WERI-Rb-1 (cell line): ENCODE results near the gene GLIS1.

Experiments used
- DNase-seq: peaks from one replicate; pipeline ENCODE4 v3.0.0-alpha.2; 2020
- H3K27ac ChIP-seq: fragments of 250-450 bp; sonication (Bioruptor Pico); 2 replicates; pipeline ENCODE4 v1.5.1; 2020; ENCODE audit warnings: mild to moderate bottlenecking, moderate library complexity
- H3K27me3 ChIP-seq: fragments of 250-450 bp; sonication (Bioruptor Pico); 2 replicates; pipeline ENCODE4 v1.5.1; 2021; ENCODE audit warnings: mild to moderate bottlenecking, low read depth, moderate library complexity; ENCODE audit not compliant: insufficient read depth, severe bottlenecking
- H3K36me3 ChIP-seq: fragments of 250-450 bp; sonication (Bioruptor Pico); 2 replicates; pipeline ENCODE4 v1.5.1; 2020; ENCODE audit warnings: mild to moderate bottlenecking, moderate library complexity
- H3K4me3 ChIP-seq: 2 replicates; pipeline ENCODE4 v1.5.1; 2011; ENCODE audit warnings: low read depth, mild to moderate bottlenecking, control low read depth, low read length
- H3K9me3 ChIP-seq: fragments of 250-450 bp; sonication (Bioruptor Pico); 2 replicates; pipeline ENCODE4 v1.5.1; 2021; ENCODE audit warnings: mild to moderate bottlenecking, moderate library complexity; ENCODE audit not compliant: severe bottlenecking
- TF ChIP-seq, protein P1 (sequence below): IDR thresholded peaks from 2 replicates; pipeline ENCODE4 v1.5.1; 2011; ENCODE audit warnings: low read depth, mild to moderate bottlenecking, control low read depth, inconsistent platforms, low read length

Gene GLIS1

GRCh38 chr1:53500204-53501064, 238.5 kb downstream of the GLIS1 start:
- Histone ChIP-seq H3K4me3 (no peak overlapping the region), H3K9me3 (no peaks in the 10 kb centered on the region), H3K27me3 (no peaks in the 10 kb centered on the region), H3K36me3 (no peaks in the 10 kb centered on the region), H3K27ac (no peak overlapping the region)
- no peak for DNase-seq
- TF ChIP-seq, protein P1, sequence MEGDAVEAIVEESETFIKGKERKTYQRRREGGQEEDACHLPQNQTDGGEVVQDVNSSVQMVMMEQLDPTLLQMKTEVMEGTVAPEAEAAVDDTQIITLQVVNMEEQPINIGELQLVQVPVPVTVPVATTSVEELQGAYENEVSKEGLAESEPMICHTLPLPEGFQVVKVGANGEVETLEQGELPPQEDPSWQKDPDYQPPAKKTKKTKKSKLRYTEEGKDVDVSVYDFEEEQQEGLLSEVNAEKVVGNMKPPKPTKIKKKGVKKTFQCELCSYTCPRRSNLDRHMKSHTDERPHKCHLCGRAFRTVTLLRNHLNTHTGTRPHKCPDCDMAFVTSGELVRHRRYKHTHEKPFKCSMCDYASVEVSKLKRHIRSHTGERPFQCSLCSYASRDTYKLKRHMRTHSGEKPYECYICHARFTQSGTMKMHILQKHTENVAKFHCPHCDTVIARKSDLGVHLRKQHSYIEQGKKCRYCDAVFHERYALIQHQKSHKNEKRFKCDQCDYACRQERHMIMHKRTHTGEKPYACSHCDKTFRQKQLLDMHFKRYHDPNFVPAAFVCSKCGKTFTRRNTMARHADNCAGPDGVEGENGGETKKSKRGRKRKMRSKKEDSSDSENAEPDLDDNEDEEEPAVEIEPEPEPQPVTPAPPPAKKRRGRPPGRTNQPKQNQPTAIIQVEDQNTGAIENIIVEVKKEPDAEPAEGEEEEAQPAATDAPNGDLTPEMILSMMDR, result no peak

DNA sequence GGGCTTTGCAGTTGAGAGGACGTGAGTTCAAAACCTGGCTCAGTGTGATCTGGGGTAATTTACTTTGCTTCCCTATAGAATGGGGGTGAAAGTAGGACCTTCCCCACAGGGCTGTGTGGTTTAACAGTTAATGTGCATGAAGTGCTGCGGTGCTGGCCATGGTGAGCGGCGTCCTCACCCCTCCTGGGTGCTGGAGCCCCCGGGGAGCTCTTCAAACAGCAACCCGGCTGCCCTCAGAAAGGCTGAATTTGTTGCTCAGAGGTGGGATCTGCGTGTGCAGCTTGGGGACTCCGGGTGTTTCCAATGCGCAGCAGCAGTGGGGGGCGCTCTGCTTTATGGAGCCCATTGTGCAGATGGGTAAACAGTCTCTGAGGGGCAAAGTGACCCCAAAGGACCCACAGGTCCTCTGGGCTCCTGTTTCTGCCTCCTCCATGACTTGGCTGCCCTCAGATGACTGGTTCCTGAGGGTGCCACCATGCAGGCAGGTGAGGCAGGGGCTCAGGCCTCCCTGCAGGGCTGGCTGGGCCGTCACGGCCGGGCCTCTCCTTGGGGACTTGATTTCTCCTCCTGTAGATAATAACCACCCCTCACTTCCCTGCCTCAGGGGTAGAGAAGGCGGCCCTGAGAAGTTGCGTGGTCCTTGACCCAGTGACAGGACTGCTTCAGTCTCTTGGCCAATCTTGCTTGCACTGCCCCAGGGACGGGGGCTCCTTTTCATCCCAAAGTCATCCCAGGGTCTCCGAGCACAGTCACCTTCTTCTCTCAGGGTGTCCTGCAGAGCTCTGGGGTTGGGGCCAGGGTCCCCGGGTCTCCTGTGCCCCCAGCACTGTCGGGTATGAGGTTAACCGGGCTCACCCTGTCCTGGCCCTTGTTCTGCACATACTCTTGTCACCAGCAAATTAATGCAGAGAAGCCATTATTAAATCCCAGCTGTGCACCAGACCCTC, 239.4 kb downstream of the GLIS1 start:
- H3K27me3 ChIP-seq, result no peaks in the 10 kb centered on the region
- TF ChIP-seq, protein P1, result no peak

GRCh38 chr1:53498555-53499131, 240.3 kb downstream of the GLIS1 start:
- no peak for DNase-seq
- Histone ChIP-seq H3K27ac (no peak overlapping the region), H3K9me3 (no peaks in the 10 kb centered on the region), H3K36me3 (no peaks in the 10 kb centered on the region), H3K27me3 (no peaks in the 10 kb centered on the region), H3K4me3 (no peak overlapping the region)
- TF ChIP-seq, protein P1, result no peak

More for the DNA sequence above, 239.4 kb downstream of the GLIS1 start:
- no peaks in the 10 kb centered on the region for H3K9me3 ChIP-seq
- H3K4me3 ChIP-seq, result no peak overlapping the region
- no peak for DNase-seq
- H3K36me3 ChIP-seq, result no peaks in the 10 kb centered on the region
- no peak overlapping the region for H3K27ac ChIP-seq

DNA sequence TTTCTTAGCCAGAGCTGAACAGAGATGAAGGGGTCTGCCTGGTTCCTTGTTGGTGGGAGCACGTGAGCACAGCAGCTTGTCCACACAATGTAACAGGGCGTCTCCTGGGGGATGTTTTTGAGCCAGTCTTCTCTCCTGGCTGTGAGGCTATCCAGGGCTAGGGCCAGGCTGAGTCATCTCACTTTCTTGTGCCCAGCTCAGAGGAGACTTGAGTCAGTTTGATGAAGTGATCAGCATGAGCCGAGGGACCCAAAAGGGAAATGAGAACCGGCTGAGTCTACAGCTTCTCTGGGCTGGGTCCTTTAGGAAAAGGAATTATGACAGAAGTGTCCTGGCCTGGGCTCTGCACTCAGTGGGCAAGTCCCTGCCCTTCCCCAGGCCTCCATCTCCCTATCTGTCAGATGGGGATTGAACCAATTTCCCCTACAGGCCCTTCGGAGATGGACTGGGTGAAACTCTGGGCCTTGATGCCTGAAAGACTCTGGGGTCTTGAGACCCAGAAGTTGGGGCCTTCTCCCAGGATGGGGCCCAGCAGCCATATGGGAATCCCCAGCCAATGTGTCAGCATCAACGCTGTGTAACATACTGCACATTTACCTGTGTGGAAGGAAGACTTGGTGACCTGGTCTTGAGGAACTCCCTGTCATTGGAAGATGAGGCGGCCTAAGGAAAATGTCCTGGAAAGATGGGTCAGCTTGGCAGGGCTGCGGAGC, 243.2 kb downstream of the GLIS1 start:
- no peak overlapping the region for H3K4me3 ChIP-seq
- no peak for DNase-seq
- no peaks in the 10 kb centered on the region for H3K27me3 ChIP-seq
- no peak overlapping the region for H3K27ac ChIP-seq
- H3K36me3 ChIP-seq, result no peaks in the 10 kb centered on the region
- H3K9me3 ChIP-seq, result no peaks in the 10 kb centered on the region
- TF ChIP-seq, protein P1, result no peak

DNA sequence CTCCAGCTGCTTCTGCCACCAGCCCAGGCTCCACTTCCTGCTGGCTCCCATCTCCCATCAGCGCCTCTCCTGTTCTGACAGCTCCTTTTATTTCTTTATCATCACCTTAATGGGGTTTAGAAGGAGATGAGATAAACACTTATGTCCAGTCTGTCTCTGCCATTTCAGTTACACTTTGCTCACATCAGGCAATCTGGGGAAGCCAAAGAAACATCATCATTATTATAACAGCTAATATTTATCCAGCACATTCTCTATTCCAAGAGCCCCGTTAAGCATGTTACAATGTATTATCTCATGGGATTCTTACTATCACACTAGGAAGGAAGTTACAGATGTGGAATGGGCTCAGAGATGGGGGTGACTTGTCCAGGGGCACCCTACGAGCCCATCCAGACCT, 248.6 kb downstream of the GLIS1 start:
- H3K27me3 ChIP-seq, result no peaks in the 10 kb centered on the region
- H3K36me3 ChIP-seq, result no peaks in the 10 kb centered on the region
- H3K27ac ChIP-seq, result no peak overlapping the region
- no peak for DNase-seq
- no peak overlapping the region for H3K4me3 ChIP-seq
- H3K9me3 ChIP-seq, result no peaks in the 10 kb centered on the region
- TF ChIP-seq, protein P1, result no peak
